GM12878 (cell line): ENCODE data around the gene CORO1C. TPM values are rescaled to one million over a fixed set of nuclear protein-coding genes. Genes with fewer than 3 reads are reported as not detected.

Experiments
- ATAC-seq: fragments of 200-7000 bp; cut with Tn5 transposase; 3 replicates; pipeline ENCODE4 v1.9.1; 2020; ENCODE audit warnings: mild to moderate bottlenecking, moderate library complexity
- BruUV-seq: library from RNA; stranded (reverse); fragments of 400-500 nt; replicated peaks from 2 replicates; lab custom pipeline; 2021; lab: Mats Ljungman, UMichigan
- CTCF ChIA-PET: fragments of 300-600 bp; sonication (Branson Sonifier 250); formaldehyde crosslinking; extraction: SDS; loops from one replicate; lab custom pipeline; 2021; ENCODE audit warnings: inconsistent platforms; lab: Yijun Ruan, JAX
- POLR2A ChIA-PET: fragments of 350-600 bp; formaldehyde crosslinking; extraction: SDS; loops from one replicate; lab custom pipeline; 2021; ENCODE audit warnings: inconsistent platforms; lab: Charles Lee
- RAD21 ChIA-PET: fragments of 300-600 bp; sonication (Branson Sonifier 250); formaldehyde crosslinking; loops from one replicate; lab custom pipeline; 2023; ENCODE audit warnings: antibody characterized with exemption; ENCODE audit not compliant: unreplicated experiment; lab: Charles Lee
- SMC1A ChIA-PET: fragments of 300-600 bp; sonication (Branson Sonifier 250); formaldehyde crosslinking; loops from one replicate; lab custom pipeline; 2023; ENCODE audit not compliant: unreplicated experiment, uncharacterized antibody; lab: Charles Lee
- DNase-seq: peaks from one replicate; pipeline ENCODE4 v3.0.0-alpha.2; 2011; ENCODE audit warnings: low read depth, low spot score
- FAIRE-seq: peaks from 3 replicates; lab custom pipeline; 2011; peaks lifted over from hg19 to GRCh38; lab: Jason Lieb, UNC
- H2AFZ ChIP-seq: 2 replicates; pipeline ENCODE4 v1.6.0; 2011; ENCODE audit warnings: low read depth, low read length, control low read depth; ENCODE audit not compliant: control insufficient read depth
- H3K27ac ChIP-seq: 2 replicates; pipeline ENCODE4 v1.5.1; 2011; ENCODE audit warnings: control low read depth; ENCODE audit not compliant: control insufficient read depth, insufficient read depth
- H3K27me3 ChIP-seq, 2 experiments: replicated peaks in 1 of 2; 2 replicates each; pipeline versions ENCODE4 v1.6.0 to v1.6.1; 2011; ENCODE audit warnings: low read length in 1 of 2; ENCODE audit not compliant: control insufficient read depth in 2 of 2, insufficient read depth in 2 of 2
- H3K36me3 ChIP-seq, 2 experiments: 2 replicates each; pipeline ENCODE4 v1.5.1; 2011; ENCODE audit warnings: low read length in 1 of 2; ENCODE audit not compliant: control insufficient read depth in 2 of 2, insufficient read depth in 2 of 2
- H3K4me1 ChIP-seq: 2 replicates; pipeline ENCODE4 v1.6.1; 2011; ENCODE audit warnings: mild to moderate bottlenecking, low read length, moderate library complexity, mixed read lengths; ENCODE audit not compliant: control insufficient read depth, insufficient read depth
- H3K4me2 ChIP-seq: 2 replicates; pipeline ENCODE4 v1.6.0; 2011; ENCODE audit warnings: control low read depth; ENCODE audit not compliant: control insufficient read depth, insufficient read depth
- H3K4me3 ChIP-seq: fragments of 200-600 bp; sonication (generic); 2 replicates; pipeline ENCODE4 v1.5.1; 2016
- H3K79me2 ChIP-seq: 2 replicates; pipeline ENCODE4 v1.6.0; 2011; ENCODE audit warnings: low read length; ENCODE audit not compliant: control insufficient read depth, insufficient read depth
- H3K9ac ChIP-seq: 2 replicates; pipeline ENCODE4 v1.8.0; 2011; ENCODE audit warnings: low read length, control low read depth, mixed read lengths; ENCODE audit not compliant: control insufficient read depth, insufficient read depth
- H3K9me3 ChIP-seq: replicated peaks from 3 replicates; pipeline ENCODE4 v1.5.1; 2011; ENCODE audit warnings: mild to moderate bottlenecking, low read length; ENCODE audit not compliant: control insufficient read depth, insufficient read depth
- H4K20me1 ChIP-seq: 2 replicates; pipeline ENCODE4 v1.6.0; 2011; ENCODE audit not compliant: control insufficient read depth, insufficient read depth
- ATF2 ChIP-seq: IDR thresholded peaks from 2 replicates; pipeline ENCODE4 v1.6.1; 2012; ENCODE audit warnings: low read length, inconsistent platforms
- ATF7 ChIP-seq: fragments of 450-650 bp; IDR thresholded peaks from 2 replicates; pipeline ENCODE4 v1.6.1; 2016; ENCODE audit warnings: low read depth, mild to moderate bottlenecking
- BCL3 ChIP-seq: IDR thresholded peaks from 2 replicates; pipeline ENCODE4 v1.6.1; 2011; ENCODE audit warnings: borderline replicate concordance, low read depth, mild to moderate bottlenecking, moderate library complexity, low read length; ENCODE audit not compliant: insufficient read depth, poor library complexity, severe bottlenecking
- BHLHE40 ChIP-seq, 2 experiments: fragments of 450-650 bp in 1 of 2; IDR thresholded peaks; 2 replicates each; pipeline ENCODE4 v1.6.1; 2011 to 2017; ENCODE audit warnings: low read depth in 2 of 2, borderline replicate concordance in 1 of 2, improper control_type of control experiment in 1 of 2, low read length in 1 of 2, mild to moderate bottlenecking in 1 of 2
- CREB1 ChIP-seq: IDR thresholded peaks from 2 replicates; pipeline ENCODE4 v1.6.1; 2012; ENCODE audit warnings: low read depth, mild to moderate bottlenecking, inconsistent platforms
- CREM ChIP-seq: IDR thresholded peaks from 2 replicates; pipeline ENCODE4 v1.6.1; 2014; ENCODE audit warnings: antibody characterized with exemption, low read depth
- IKZF1 ChIP-seq: fragments of 450-650 bp; conservative IDR thresholded peaks from 2 replicates; pipeline ENCODE4 v1.6.1; 2017; ENCODE audit warnings: antibody characterized with exemption, mild to moderate bottlenecking
- IKZF2 ChIP-seq, 2 experiments: fragments of 450-650 bp; IDR thresholded peaks; 2 replicates each; pipeline ENCODE4 v1.6.1; 2017; ENCODE audit warnings: mild to moderate bottlenecking in 2 of 2, moderate library complexity in 2 of 2
- IRF4 ChIP-seq: IDR thresholded peaks from 2 replicates; pipeline ENCODE4 v1.6.1; 2011; ENCODE audit warnings: low read depth, low read length
- KDM1A ChIP-seq: fragments of 200-600 bp; sonication (generic); IDR thresholded peaks from 2 replicates; pipeline ENCODE4 v1.6.1; 2016; ENCODE audit warnings: borderline replicate concordance
- LARP7 ChIP-seq: fragments of 450-650 bp; IDR thresholded peaks from 2 replicates; pipeline ENCODE4 v1.6.1; 2017; ENCODE audit warnings: mild to moderate bottlenecking
- MTA3 ChIP-seq: IDR thresholded peaks from 2 replicates; pipeline ENCODE4 v1.6.1; 2012; ENCODE audit warnings: low read length, inconsistent platforms, borderline replicate concordance
- POLR2A ChIP-seq: IDR thresholded peaks from 2 replicates; pipeline ENCODE4 v1.6.1; 2011; ENCODE audit warnings: low read depth, mild to moderate bottlenecking, low read length
- RELB ChIP-seq: fragments of 450-650 bp; IDR thresholded peaks from 2 replicates; pipeline ENCODE4 v1.6.1; 2017; ENCODE audit warnings: low read depth, mild to moderate bottlenecking, moderate library complexity
- USF1 ChIP-seq: IDR thresholded peaks from 2 replicates; pipeline ENCODE4 v1.6.1; 2011; ENCODE audit warnings: borderline replicate concordance, low read depth, mild to moderate bottlenecking, moderate library complexity, mixed read lengths, low read length; ENCODE audit not compliant: insufficient read depth; ENCODE audit errors: extremely low read length
- WGBS: methylation state at CpG from one replicate; pipeline ENCODE4 v1.1.6; 2016; ENCODE audit warnings: low lambda C conversion rate; ENCODE audit not compliant: insufficient replicate concordance, insufficient coverage; ENCODE audit errors: missing lambda C conversion rate; 5-methylcytosine and 5-hydroxymethylcytosine counted together
- in situ Hi-C: fragments of 300-500 bp; cut with MboI; formaldehyde crosslinking; loops from 9 replicates; pipeline ENCODE4 v1.14.3; 2018; ENCODE audit warnings: mixed read lengths
- intact Hi-C: fragments of 100-400 bp; cut with micrococcal nuclease; formaldehyde crosslinking; loops from one replicate; pipeline ENCODE4 v1.14.2; 2022; ENCODE audit not compliant: unreplicated experiment
- polyA plus RNA-seq, 11 experiments: library from polyadenylated mRNA; depleted of rRNA in 4 of 11; unstranded in 6 of 11; stranded (reverse) in 5 of 11; fragments of >200 nt; fragmentation: Nextera tagmentation in 4 of 11; fragmentation: Illumina TruSeq in 1 of 11; extraction: Ambion mirVana in 4 of 11; extraction: Trizol in 1 of 11; gene quantifications; 1 replicate in 1 of 11; 2 replicates in 10 of 11; pipeline versions ENCODE4 v1.2.1 to v1.2.3, GENCODE V29; 2011 to 2016; ENCODE audit warnings: inconsistent platforms in 2 of 11, missing spikeins in 2 of 11, low read depth in 1 of 11
- total RNA-seq, 4 experiments: library from RNA; depleted of rRNA in 3 of 4; stranded (reverse); fragments of >200 nt in 3 of 4; fragmentation: Illumina TruSeq in 1 of 4; extraction: Trizol in 1 of 4; gene quantifications; 2 replicates each; pipeline versions ENCODE4 v1.2.1 to v1.2.3, GENCODE V29; 2013 to 2021

The CORO1C gene
- total and polyA plus RNA-seq, 10 of the 15 experiments (the other 5 are each of a cell fraction or from before 2014, with no cell fraction given), result 52.7 to 254 (median 171) TPM

- TF ChIP-seq ATF2 (no peak), IRF4 (0 out of 2 replicates have a peak, but pooled peaks have one; percentile 0), IKZF1 (peak; percentile 53), BHLHE40 (IDR thresholded peaks at IDR 0.05; ENCODE audit: borderline replicate concordance in 1 of 2, low read depth in 2 of 2, low read length in 1 of 2) (peak in 1 of 2 experiments; percentile 31; a peak in 1 of 4 replicates), CREB1 (no peak), USF1 (no peak)
- TF ChIP-seq, all 136 proteins: peak for 13
These were observed 646 bp upstream of the CORO1C start (continued) for GRCh38 chr12:108731866-108732461.

GRCh38 chr12:108730365-108731104, 783 bp downstream of the CORO1C start:
- WGBS, result 0% methylated on average over 30 of the region's 45 CpGs
- no peak for FAIRE-seq
- 0 out of 2 replicates have a peak, but pooled peaks have one; percentile 8 for TF ChIP-seq MTA3
- TF ChIP-seq BCL3, result no peak
- TF ChIP-seq CREB1, result 0 out of 2 replicates have a peak, but pooled peaks have one; percentile 45
- TF ChIP-seq POLR2A, result peak; percentile 66
- no peak for TF ChIP-seq CREM
- TF ChIP-seq IKZF2 (IDR thresholded peaks at IDR 0.05), result peak in 1 of 2 experiments; percentile 73; a peak in 1 of 4 replicates
- TF ChIP-seq KDM1A, result no peak
- TF ChIP-seq RELB, result peak; percentile 37; the same call in 1 of the 2 replicates
- no peak for TF ChIP-seq LARP7
- TF ChIP-seq ATF7, result peak; percentile 75

More at GRCh38 chr12:108730365-108731104, 783 bp downstream of the CORO1C start:
- H3K27me3 ChIP-seq, result no peaks in the 10 kb centered on the region
- BruUV-seq, result no TSS peak
- ChIA-PET POLR2A (interaction anchor here (0.6 to 1.4 kb wide), 16 partner anchors 10 to 162 kb away, joined by 3 to 11 read pairs (median 4); no protein-coding TSS in a partner anchor), RAD21 (interaction anchor here (0.6 to 3.4 kb wide), 15 partner anchors 9 to 166 kb away, joined by 3 to 20 read pairs (median 5); partner anchors contain the start of gene SELPLG), CTCF (interaction anchor here (0.7 to 1.4 kb wide), 9 partner anchors 29 to 154 kb away, joined by 3 to 15 read pairs (median 3); no protein-coding TSS in a partner anchor), SMC1A (interaction anchor here (0.5 to 1.4 kb wide), 15 partner anchors 13 to 96 kb away, joined by 3 to 17 read pairs (median 4); no protein-coding TSS in a partner anchor)
- no peaks in the 10 kb centered on the region for H3K9me3 ChIP-seq
- H2AFZ ChIP-seq, result no peak overlapping the region; the same call in 1 of the 2 replicates
- H3K36me3 ChIP-seq, result no peaks in the 10 kb centered on the region
- intact Hi-C loops, result loop anchor here (1.0 to 5.0 kb wide), 4 partner anchors 40 to 167 kb away; no protein-coding TSS in a partner anchor
- H3K27ac ChIP-seq, result peak overlapping the region; percentile 79
- H3K9ac ChIP-seq, result peak overlapping the region; percentile 90
- peaks cover 13% of the 10 kb centered on the region for H3K4me1 ChIP-seq
- H3K79me2 ChIP-seq, result peaks cover 54% of the 10 kb centered on the region
- H3K4me3 ChIP-seq, result peak overlapping the region; percentile 88
- in situ Hi-C loops, result no loop called here
- DNase-seq (no peak), ATAC-seq (peak; percentile 29)
- H4K20me1 ChIP-seq, result no peaks in the 10 kb centered on the region
- peak overlapping the region; percentile 90 for H3K4me2 ChIP-seq
